IPS DF 6.9 (cell line): ENCODE measurements around the gene ZFPM1.

Experiments
- DNase-seq: peaks from one replicate; pipeline ENCODE4 v3.0.0-alpha.2; 2013; ENCODE audit warnings: low read depth, low spot score
- H3K27ac ChIP-seq: one replicate; pipeline ENCODE4 v1.5.1; 2013; ENCODE audit warnings: low read length, control low read depth
- H3K27me3 ChIP-seq: 2 replicates; pipeline ENCODE4 v1.6.1; 2013; ENCODE audit warnings: mild to moderate bottlenecking, low read length; ENCODE audit not compliant: control insufficient read depth, insufficient read depth
- H3K36me3 ChIP-seq: 2 replicates; pipeline ENCODE4 v1.6.1; 2013; ENCODE audit warnings: low read length; ENCODE audit not compliant: control insufficient read depth, insufficient read depth
- H3K4me1 ChIP-seq: 2 replicates; pipeline ENCODE4 v1.6.1; 2013; ENCODE audit warnings: low read length; ENCODE audit not compliant: control insufficient read depth, insufficient read depth
- H3K4me3 ChIP-seq: 2 replicates; pipeline ENCODE4 v1.5.1; 2013; ENCODE audit warnings: mild to moderate bottlenecking, low read length
- H3K9me3 ChIP-seq: 2 replicates; pipeline ENCODE4 v1.6.1; 2013; ENCODE audit warnings: low read length, inconsistent platforms; ENCODE audit not compliant: control insufficient read depth, insufficient read depth
- WGBS: extraction: QIAGEN DNeasy Blood & Tissue Kit; methylation state at CpG from one replicate; pipeline ENCODE4 v1.1.7; 2013; ENCODE audit warnings: mixed read lengths, missing lambda C conversion rate; ENCODE audit not compliant: insufficient read length, insufficient coverage; 5-methylcytosine and 5-hydroxymethylcytosine counted together

Gene ZFPM1

DNA sequence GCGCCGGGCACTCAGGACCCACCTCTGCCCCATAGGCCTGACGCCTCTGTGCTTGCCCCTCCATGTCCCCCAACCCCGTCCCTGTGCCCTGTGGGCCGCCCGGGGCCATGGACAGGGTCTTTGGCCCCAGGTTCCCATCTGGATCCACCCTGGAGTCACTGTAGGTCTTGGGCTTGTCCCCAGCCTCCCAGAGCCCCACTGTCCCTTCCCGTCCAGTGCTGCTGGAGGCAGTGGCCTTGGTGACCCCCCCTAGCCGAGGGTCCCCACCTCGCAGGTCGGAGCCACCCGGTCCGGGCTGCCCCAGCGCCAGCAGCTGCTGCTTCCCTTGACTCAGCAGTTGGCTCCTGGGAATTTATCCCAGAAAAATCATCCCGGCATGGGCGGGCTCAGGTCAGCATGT is 49.3 kb downstream of the ZFPM1 start:
- H3K27me3 ChIP-seq = no peaks in the 10 kb centered on the region
- H3K27ac ChIP-seq = no peak overlapping the region
- no peaks in the 10 kb centered on the region; the same call in 1 of the 2 replicates for H3K4me1 ChIP-seq
- H3K36me3 ChIP-seq = no peaks in the 10 kb centered on the region; the same call in 1 of the 2 replicates
- H3K9me3 ChIP-seq = no peaks in the 10 kb centered on the region
- no CpG with 5 or more reads among the region's 15 CpGs for WGBS
- DNase-seq = no peak
- no peak overlapping the region for H3K4me3 ChIP-seq

DNA sequence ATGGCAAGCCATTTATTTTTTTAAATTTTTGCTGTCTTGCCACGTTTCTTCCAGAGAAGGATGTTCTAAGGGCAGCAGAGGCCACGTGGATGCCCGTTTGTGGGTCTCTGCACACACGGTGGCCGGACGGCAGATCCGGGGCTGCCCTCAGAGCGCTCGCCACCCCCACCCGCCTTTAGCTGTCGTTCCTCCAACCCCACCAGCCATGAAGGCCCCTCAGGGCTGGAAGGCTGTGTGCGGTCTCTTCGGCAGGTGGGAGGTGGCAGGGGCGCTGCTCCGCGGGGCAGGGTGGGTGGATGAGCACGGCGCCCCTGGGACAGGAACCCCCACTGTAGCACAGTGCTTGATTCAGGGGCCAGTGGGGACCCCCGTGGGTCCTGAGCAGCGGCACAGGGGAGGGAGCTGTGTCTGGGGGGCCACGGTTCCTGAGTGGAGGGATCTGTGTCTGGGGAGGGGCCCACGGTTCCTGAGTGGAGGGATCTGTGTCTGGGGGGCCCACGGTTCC is 49.7 kb downstream of the ZFPM1 start:
- Histone ChIP-seq H3K27ac (no peak overlapping the region), H3K9me3 (no peaks in the 10 kb centered on the region), H3K27me3 (no peaks in the 10 kb centered on the region), H3K4me3 (no peak overlapping the region), H3K36me3 (no peaks in the 10 kb centered on the region; the same call in 1 of the 2 replicates), H3K4me1 (no peaks in the 10 kb centered on the region; the same call in 1 of the 2 replicates)
- WGBS = no CpG with 5 or more reads among the region's 23 CpGs
- DNase-seq = no peak

DNA sequence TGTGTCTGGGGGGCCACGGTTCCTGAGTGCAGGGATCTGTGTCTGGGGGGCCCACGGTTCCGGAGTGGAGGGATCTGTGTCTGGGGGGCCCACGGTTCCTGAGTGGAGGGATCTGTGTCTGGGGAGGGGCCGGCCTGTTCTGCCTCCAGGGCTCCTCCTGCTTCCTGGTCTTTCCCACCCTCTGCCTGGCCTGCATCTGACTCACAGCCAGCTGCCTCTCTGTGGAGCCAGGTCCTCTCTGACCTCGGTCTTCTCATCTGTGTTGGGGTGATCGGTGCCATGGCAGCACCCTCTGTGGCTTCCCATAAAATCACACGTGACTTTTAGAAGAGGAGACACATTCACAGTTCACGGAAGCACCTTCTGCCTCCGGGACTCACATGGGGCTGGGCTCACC is 50.3 kb downstream of the ZFPM1 start:
- WGBS = no CpG with 5 or more reads among the region's 10 CpGs
- no peak for DNase-seq
- no peaks in the 10 kb centered on the region for H3K9me3 ChIP-seq
- H3K4me1 ChIP-seq = no peaks in the 10 kb centered on the region; the same call in 1 of the 2 replicates
- no peak overlapping the region for H3K27ac ChIP-seq
- H3K27me3 ChIP-seq = no peaks in the 10 kb centered on the region
- H3K36me3 ChIP-seq = no peaks in the 10 kb centered on the region; the same call in 1 of the 2 replicates
- no peak overlapping the region for H3K4me3 ChIP-seq

DNA sequence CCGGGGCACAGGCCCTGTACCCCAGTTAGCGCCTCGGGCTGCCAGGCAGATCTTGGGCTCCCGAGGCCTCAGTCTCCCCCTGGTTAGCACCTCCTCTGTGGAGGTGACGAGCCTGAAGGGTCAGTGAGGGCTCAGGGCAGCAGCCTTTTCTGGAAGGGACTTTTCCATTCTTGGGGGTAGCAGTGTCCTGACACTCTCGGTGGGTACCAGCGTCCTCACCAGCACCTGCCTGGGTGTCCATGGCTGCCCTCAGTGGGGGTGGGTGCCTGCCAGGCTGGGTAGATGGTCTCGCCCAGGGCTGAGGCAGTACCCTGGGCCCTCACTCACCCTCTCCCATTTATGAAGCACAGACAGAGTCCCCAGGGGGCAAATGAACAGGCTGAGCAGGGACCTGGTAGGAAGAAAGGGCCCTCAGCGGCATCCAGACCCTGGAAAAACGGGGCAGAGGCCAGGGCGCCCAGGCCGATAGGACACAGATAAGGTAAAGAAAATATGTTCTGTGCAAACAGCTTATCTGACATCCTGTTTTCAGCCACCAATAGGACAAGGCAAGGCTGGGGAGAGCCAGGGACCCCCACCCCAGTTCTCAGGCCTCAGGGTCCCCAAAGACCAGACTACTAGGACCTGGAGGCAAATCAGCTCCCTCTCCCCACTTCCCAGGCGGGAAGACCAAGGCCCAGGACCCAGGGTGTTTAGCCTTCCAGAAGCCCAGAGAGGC is 50.9 kb downstream of the ZFPM1 start:
- no peak for DNase-seq
- Histone ChIP-seq H3K4me1 (no peaks in the 10 kb centered on the region; the same call in 1 of the 2 replicates), H3K36me3 (no peaks in the 10 kb centered on the region), H3K27me3 (no peaks in the 10 kb centered on the region), H3K27ac (no peak overlapping the region), H3K4me3 (no peak overlapping the region), H3K9me3 (no peaks in the 10 kb centered on the region)
- no CpG with 5 or more reads among the region's 13 CpGs for WGBS

DNA sequence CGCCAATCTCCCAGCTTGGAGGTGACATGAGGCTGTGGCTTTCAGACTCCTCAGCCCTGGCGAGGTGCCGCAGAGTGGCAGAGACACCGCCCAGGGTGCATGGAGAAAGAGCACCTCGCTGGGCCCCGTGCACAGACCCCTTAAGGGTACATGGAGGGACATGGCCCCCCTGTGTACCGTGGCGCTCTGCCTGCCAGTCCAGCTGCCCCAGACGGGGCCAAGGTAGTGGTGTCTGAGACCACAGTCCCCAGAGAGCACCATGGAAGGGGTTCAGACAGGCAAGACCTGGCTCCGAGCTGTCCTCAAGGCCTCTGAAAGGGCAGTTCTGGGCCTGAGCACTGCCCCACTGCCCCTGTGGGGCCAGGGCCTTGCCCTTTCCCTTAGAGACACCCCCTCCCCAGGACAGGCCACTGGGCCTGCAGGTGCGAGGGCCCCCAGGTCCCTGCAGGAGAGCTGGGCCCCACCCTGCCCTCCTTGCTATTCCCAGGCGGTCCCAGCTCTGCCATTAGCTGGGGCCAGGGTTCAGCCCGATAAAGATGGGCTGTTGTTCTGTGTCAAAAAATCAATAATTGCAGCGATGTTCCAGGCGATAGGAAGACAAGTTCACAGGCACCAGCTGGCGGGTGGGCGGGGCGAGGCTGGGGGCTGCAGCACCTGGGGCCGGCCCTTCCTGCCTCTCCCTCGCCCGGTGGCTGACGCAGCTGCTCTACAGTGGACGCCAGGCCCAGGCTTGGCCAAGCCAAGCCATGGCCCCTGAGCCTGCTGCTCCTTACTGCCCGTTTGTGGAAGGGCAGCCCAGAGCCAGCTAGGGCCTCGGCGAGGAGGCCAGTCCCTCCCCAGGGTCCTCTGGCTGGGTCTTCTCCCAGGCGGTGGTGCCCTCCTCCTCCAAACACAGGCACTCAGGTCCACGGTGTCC is 51.7 kb downstream of the ZFPM1 start:
- no peaks in the 10 kb centered on the region; the same call in 1 of the 2 replicates for H3K4me1 ChIP-seq
- H3K4me3 ChIP-seq = no peak overlapping the region
- no peaks in the 10 kb centered on the region for H3K9me3 ChIP-seq
- H3K36me3 ChIP-seq = no peaks in the 10 kb centered on the region
- no peak for DNase-seq
- no CpG with 5 or more reads among the region's 28 CpGs for WGBS
- H3K27ac ChIP-seq = no peak overlapping the region
- no peaks in the 10 kb centered on the region for H3K27me3 ChIP-seq

DNA sequence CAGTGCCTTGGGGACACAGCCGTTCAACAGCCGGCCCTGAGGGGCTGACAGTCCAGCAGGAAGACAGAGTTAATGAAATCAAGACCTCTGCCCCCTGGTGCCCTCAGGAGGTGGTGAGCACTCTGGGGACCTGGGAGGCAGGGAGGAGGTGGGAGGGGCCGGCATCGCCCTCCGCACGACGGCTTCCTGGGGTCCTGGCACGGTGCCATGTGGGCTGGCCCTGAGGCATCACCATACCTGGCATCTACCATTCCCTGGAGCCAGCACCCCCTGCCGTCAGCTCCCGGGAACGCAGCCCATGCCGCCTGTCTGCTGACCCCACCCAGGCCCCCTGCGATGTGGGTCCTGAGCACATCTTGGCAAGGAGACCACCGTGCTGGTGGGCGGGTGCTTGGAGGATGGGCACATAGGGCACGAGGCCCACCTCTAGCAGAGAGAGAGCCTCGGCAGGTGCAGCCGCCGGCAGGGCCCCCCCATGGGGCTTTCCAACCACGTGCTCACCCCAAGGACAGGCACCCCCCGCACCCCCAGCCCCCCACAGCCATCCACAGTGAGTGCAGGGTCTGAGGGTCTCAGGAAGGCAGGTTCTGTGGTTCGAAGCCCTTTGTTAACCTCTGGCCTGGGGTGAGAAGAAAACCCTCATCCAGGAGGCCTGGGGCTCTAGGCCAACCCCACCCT is 52.5 kb downstream of the ZFPM1 start:
- whole genome bisulfite sequencing = no CpG with 5 or more reads among the region's 22 CpGs
- Histone ChIP-seq H3K4me3 (no peak overlapping the region; the same call in 1 of the 2 replicates), H3K27me3 (no peaks in the 10 kb centered on the region), H3K27ac (no peak overlapping the region), H3K36me3 (no peaks in the 10 kb centered on the region), H3K9me3 (no peaks in the 10 kb centered on the region), H3K4me1 (no peaks in the 10 kb centered on the region; the same call in 1 of the 2 replicates)
- DNase-seq = no peak

DNA sequence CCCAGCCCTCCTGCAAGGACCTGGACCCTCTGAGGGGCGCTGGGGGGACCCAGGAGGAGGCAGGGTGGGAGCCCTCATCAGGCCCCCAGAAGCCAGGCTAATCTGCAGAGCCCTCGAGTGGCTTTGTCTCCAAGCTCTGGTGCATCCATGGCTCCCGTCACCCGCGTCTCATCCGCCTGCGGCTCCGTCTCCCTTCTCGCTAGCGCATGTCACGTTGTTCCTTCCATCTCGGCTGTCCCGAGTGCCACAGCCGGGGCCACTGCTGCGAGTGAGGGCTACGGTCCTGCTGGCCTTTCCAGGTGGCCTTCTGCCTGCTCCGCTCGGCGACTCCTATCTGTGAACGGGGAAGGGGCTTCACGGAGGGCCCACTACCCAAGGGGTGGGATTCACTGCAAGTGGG is 53.6 kb downstream of the ZFPM1 start:
- no peaks in the 10 kb centered on the region for H3K27me3 ChIP-seq
- H3K4me1 ChIP-seq = no peaks in the 10 kb centered on the region; the same call in 1 of the 2 replicates
- H3K27ac ChIP-seq = no peak overlapping the region
- no CpG with 5 or more reads among the region's 21 CpGs for WGBS
- DNase-seq = no peak
- H3K9me3 ChIP-seq = no peaks in the 10 kb centered on the region
- no peaks in the 10 kb centered on the region for H3K36me3 ChIP-seq
- no peak overlapping the region for H3K4me3 ChIP-seq

DNA sequence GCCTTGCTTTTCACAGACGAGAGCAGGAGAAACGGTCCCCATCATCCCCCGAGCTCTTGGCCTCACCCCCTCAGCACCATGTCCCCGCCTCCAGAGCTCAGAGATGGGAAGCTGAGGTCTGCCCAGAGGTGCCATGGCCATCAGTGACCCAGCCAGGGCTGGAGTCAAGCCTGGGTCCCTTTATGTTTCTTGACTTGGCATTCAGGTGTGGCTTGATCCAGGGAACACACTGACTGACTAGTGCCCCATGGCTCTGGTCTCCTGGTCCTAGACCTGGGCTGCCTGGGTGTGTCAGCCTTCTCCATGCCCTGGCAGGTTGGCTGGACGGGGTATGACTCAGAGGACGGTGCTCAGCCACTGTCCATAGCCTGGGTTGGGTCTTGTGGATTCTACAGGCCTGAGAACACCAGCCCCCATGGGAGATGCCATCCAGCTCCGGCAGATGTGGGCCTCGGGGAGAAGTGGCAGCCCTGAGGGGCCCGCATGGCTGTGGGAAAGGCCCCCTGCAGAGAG is 54.2 kb downstream of the ZFPM1 start:
- H3K9me3 ChIP-seq = no peaks in the 10 kb centered on the region
- WGBS = no CpG with 5 or more reads among the region's 9 CpGs
- H3K4me1 ChIP-seq = no peaks in the 10 kb centered on the region; the same call in 1 of the 2 replicates
- H3K4me3 ChIP-seq = no peak overlapping the region
- H3K27me3 ChIP-seq = no peaks in the 10 kb centered on the region
- H3K27ac ChIP-seq = no peak overlapping the region
- no peaks in the 10 kb centered on the region for H3K36me3 ChIP-seq
- DNase-seq = no peak

DNA sequence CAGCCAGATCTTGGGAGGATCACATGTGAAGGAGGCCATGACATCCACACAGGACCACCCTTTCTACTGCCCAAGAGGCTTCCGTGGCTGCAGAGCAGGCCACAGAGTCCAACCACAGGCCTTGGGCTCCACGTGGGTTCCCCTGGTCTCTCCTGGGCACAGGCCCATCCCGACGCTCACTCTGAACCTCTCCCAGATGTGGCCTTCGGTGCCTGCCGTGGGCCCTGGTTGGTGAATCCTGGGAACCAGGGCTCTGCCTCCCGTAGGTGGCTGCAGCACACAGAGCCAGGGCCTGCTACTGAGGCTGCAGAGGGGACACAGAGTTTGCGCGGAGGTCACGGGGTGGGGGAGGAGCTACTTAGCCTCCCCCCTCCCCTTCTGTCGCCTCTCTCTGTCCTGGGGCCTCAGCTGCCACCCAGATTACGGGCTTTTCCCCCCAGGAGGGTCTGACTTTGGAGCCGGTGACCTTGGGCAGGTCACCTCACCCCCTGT is 55.3 kb downstream of the ZFPM1 start:
- Histone ChIP-seq H3K36me3 (no peaks in the 10 kb centered on the region), H3K4me3 (no peak overlapping the region), H3K27ac (no peak overlapping the region), H3K4me1 (no peaks in the 10 kb centered on the region; the same call in 1 of the 2 replicates), H3K9me3 (no peaks in the 10 kb centered on the region), H3K27me3 (no peaks in the 10 kb centered on the region)
- no CpG with 5 or more reads among the region's 13 CpGs for WGBS
- DNase-seq = no peak
